Keratinocyte (primary cell): Measurements from ENCODE around the gene C20orf144.

Experiments
- CTCF ChIP-seq, 3 experiments: IDR thresholded peaks in 1 of 3; conservative IDR thresholded peaks in 1 of 3; optimal IDR thresholded peaks in 1 of 3; 2 replicates in 2 of 3; 3 replicates in 1 of 3; pipeline versions ENCODE3 to v1.5.1; 2011; ENCODE audit warnings: low read length in 3 of 3, mild to moderate bottlenecking in 3 of 3, moderate library complexity in 2 of 3, control low read depth in 1 of 3, inconsistent platforms in 1 of 3; ENCODE audit not compliant: insufficient read depth in 2 of 3; ENCODE audit errors: extremely low read depth in 1 of 3
- EZH2 ChIP-seq: IDR thresholded peaks from one replicate; pipeline ENCODE4 v1.6.1; 2012; ENCODE audit warnings: inconsistent platforms, mild to moderate bottlenecking, low read length, moderate library complexity

- TF ChIP-seq CTCF (optimal IDR thresholded peaks at IDR 0.05 in 1 of 3, IDR thresholded peaks at IDR 0.05 in 1 of 3, conservative IDR thresholded peaks at IDR 0.05 in 1 of 3; ENCODE audit: extremely low read depth in 1 of 3, insufficient read depth in 2 of 3, low read length in 3 of 3) (no peak), EZH2 (no peak)
These were observed 11.9 kb upstream of the C20orf144 start for GRCh38 chr20:33650111-33650752.
